ENCODE results near the gene EFNB2.

Gene EFNB2

DNA sequence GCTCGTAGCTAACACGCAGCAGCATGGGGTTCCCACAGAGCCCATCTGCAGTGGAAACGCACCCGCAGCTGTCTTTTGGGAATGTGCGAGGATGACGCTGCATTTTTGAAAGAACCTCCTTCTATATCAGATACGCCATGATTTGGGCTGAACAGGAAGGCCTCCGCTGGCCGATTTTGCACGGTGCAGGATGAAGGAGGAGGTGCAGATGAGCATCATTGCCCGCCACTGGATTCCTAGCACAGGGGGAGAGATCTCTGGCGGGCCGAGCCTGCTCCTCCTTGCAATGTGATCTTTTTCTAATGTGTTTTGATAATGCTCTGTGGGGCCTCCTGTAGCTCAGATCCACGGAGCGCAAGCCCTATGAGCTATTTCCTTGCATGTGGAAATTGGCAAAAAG, 55.5 kb downstream of the EFNB2 start:
- DNase-seq = no peak

DNA sequence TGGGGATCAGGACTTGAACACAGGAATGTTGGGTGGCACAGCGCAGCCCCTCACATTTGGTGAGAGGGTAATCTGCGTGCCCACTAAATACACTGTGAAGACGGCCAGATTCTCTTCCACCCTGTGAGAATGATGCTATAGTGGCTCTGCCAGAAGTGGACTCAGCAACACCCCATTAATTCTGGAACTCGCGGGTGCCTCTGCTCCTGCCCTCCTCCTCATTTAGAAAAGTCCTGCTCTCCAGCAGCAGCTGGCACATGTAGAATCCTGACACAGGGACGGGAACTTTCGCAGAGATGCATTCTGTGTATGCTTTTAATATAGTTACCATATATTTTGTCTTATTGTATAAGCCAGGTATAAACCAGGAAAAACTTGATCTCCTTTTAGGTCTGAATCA, 57.3 kb downstream of the EFNB2 start:
- DNase-seq = no peak

- DNase-seq = no peak
Measured at GRCh38 chr13:106477303-106477702, 58.2 kb downstream of the EFNB2 start.

DNA sequence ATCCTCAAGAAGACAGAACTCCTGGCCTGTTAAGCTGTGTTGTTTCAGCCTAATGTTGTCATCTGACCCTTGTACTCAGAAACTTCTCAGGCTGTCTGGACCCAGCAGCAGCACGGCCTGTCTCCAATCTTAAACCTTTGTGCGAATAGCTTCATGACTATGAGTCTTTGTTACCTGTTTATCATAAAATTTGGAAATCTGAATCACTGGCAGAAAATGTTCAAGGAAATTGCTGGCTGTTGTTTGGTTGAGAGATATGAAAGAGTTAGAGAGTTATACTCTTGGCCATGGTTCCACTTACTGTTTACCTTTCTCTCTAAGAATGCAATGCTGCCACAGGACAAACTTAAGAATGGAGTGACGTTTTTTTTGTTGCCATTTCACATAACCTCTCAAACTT, 59.6 kb downstream of the EFNB2 start:
- no peak for DNase-seq

GRCh38 chr13:106474912-106475311, 60.5 kb downstream of the EFNB2 start:
- no peak for DNase-seq

DNA sequence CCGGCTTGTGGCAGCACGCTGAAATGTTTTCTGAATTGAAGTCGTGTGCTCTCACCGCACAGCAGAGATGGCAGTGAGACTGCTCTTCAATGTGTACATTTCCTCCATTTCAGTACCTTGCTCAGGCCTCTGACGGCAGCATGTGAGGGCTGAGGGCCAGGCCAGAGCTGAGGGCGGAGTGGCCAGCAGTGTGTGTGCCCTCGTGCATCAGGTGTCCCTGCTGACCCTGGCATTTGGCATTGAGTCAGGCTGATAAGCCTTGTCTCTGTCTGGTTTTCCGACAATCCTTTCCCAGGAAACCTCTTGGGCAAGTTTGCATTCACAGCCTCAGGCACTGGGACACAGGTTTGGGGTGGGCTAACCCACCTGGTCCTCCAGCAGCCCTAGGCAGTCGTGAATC, 62.3 kb downstream of the EFNB2 start:
- no peak for DNase-seq

- DNase-seq = no peak
Measured at GRCh38 chr13:106472621-106473020, 62.8 kb downstream of the EFNB2 start.

GRCh38 chr13:106471957-106472543, 63.4 kb downstream of the EFNB2 start:
- DNase-seq = no peak

GRCh38 chr13:106470576-106470975, 64.9 kb downstream of the EFNB2 start:
- DNase-seq = no peak

- no peak for DNase-seq
Measured at GRCh38 chr13:106468744-106469590, 66.5 kb downstream of the EFNB2 start.

- no peak for DNase-seq
Measured at GRCh38 chr13:106468207-106468606, 67.3 kb downstream of the EFNB2 start.

- DNase-seq = no peak
Measured at GRCh38 chr13:106467427-106468122, 67.9 kb downstream of the EFNB2 start.

GRCh38 chr13:106466691-106467426, 68.6 kb downstream of the EFNB2 start:
- no peak for DNase-seq

GRCh38 chr13:106464076-106464475, 71.4 kb downstream of the EFNB2 start:
- DNase-seq = no peak

DNA sequence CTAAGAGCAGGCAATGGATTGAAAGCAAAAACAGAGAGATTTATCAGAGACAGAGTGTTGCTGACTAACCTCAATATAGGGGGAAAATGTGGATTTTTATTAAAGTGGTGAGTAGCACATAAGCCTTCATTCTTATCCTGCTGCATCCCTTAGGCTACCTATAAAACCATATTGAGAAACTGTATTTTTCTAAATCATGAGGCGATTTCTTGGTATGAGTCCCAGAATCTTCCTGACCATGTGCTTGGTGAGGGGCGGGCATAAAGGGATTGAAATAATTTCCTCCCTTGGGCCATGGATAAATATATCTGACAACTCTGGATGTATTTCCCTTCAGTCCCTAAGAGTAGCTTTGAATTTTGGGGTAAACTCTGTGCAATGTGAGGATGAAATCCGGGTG, 72.8 kb downstream of the EFNB2 start:
- no peak for DNase-seq

GRCh38 chr13:106455777-106456176, 79.7 kb downstream of the EFNB2 start:
- DNase-seq = no peak

- no peak for DNase-seq
Measured at GRCh38 chr13:106455190-106455589, 80.3 kb downstream of the EFNB2 start.

DNA sequence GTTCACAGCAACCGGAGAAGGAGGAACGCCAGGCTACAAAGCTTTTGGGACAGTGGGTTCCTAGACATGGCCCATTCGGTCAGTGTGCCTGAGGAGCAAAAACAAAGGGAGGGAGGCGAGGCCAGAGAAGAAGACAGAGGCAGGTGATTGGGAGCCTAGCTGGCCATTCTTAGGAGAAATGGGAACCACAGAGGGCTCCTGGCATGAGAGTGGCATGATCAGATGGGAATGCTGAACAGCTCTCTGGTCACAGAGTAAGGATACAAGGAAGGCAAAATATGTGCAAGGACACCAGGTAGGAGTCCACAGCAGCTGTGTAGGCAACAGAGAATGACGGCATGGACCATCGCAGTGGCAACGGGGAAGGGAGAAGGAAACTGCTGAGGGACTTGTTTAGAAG, 82.4 kb downstream of the EFNB2 start:
- DNase-seq = no peak

DNA sequence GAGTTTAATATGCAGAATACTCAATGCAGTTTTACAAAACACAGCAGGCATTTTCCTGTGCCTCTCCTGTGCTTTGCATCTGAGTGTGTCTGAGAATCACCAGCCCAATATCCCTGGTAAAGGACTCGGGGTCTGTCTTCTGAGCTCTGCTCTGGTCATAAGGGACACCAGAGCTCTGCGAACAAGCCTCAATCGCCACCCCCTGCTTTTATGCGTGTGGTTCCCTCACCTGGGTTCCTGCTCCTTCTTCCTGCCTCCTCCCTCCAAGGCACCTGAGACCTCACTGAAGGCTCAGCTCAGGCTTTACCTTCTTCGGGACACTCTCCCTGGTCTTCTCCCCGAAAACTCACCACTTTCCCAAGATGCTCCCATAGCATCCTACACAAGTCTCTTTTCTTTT, 84.5 kb downstream of the EFNB2 start:
- DNase-seq = no peak

- DNase-seq = no peak
Measured at GRCh38 chr13:106449096-106449495, 86.4 kb downstream of the EFNB2 start.

DNA sequence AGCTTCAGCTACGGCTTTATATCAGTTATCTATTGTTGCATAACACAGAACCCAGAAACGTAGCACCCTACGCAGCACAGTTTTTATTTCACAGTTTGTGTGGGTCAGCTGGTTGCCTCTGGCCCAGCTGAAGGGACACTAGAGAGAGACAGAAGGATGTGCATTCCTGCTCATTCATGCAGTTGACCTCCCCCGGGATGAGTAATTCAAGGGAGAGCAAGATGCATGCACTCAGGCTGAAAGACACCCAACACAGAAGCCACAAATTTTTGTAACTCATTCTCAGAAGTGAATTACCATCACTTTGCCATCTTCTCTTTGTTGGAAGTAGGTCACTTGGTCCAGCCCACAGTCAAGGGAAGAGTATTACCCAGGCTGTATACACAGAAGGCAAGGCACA, 89.5 kb downstream of the EFNB2 start:
- no peak for DNase-seq

DNA sequence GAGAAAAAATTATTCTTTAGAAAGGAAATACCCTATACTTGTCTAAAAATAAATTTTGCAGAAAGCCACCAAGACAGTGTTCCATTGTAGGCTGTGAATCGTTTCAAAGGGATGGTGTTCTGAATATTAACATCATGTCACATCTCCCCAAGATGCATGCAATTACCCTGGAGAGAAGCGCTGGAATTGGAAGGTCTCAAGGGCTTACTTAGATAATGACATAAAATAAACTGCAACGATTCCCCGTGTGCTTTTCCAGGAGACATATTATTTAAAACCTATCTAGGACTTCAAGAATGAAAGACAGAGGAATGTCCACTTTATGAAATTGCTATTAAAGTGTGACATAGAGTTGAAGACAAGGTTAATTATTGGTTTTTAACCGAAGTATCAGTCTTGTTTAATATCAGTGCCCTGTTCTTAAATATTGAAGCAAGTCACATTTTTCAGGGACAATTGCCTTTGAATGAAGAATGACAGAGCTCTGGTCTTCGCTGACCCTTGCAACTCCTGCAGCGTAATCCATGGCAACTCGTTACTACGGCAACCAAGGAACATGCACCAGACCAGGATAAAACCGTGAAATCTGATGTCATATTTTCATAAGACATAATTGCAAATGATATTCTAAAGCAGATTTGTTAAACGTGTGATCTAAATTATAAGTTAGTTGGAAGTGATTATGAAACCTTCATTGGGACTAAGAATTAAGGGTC, 91.7 kb downstream of the EFNB2 start:
- no peak for DNase-seq

GRCh38 chr13:106440866-106441265, 94.6 kb downstream of the EFNB2 start:
- no peak for DNase-seq
